Activated naive CD8-positive, alpha-beta T cell treated with anti-CD3 and anti-CD28 coated beads, Interleukin-2, amount 50 U/mL, for 24 hours (primary cell): ENCODE data around the gene PSAP.
A peak's percentile ranks its signal among the peaks of the same experiment; 100 is the strongest.
"Not testable (repeated sequence)": the region's sequence is repeated elsewhere in the genome, so short reads cannot be mapped to it uniquely, and the experiment has no call there.

Experiments
- ATAC-seq: fragments of 150-1000 bp; cut with Tn5 transposase; one replicate; pipeline ENCODE4 v1.10.0; 2021
- DNase-seq: peaks from one replicate; pipeline ENCODE4 v3.0.0; 2021
- H3K27ac Mint-ChIP-seq: one replicate; pipeline ENCODE4 v1.8.0; 2021; ENCODE audit warnings: mild to moderate bottlenecking, mixed read lengths
- H3K27me3 Mint-ChIP-seq: one replicate; pipeline ENCODE4 v1.8.0; 2021; ENCODE audit warnings: mixed read lengths
- H3K36me3 Mint-ChIP-seq: one replicate; pipeline ENCODE4 v1.8.0; 2021; ENCODE audit warnings: low read depth, mixed read lengths
- H3K4me1 Mint-ChIP-seq: one replicate; pipeline ENCODE4 v1.8.0; 2021; ENCODE audit warnings: mixed read lengths
- H3K4me3 Mint-ChIP-seq: one replicate; pipeline ENCODE4 v1.8.0; 2021; ENCODE audit warnings: mild to moderate bottlenecking, moderate library complexity, mixed read lengths
- H3K9me3 Mint-ChIP-seq: one replicate; pipeline ENCODE4 v1.8.0; 2021; ENCODE audit warnings: mixed read lengths

Gene PSAP

GRCh38 chr10:71856619-71857018 is 5.6 kb upstream of the PSAP start:
- no peaks in the 10 kb centered on the region for H3K27me3 Mint-ChIP-seq
- peaks cover 14% of the 10 kb centered on the region for H3K4me1 Mint-ChIP-seq
- no peak overlapping the region for H3K27ac Mint-ChIP-seq
- ATAC-seq = no peak
- H3K4me3 Mint-ChIP-seq = no peak overlapping the region
- H3K9me3 Mint-ChIP-seq = no peaks in the 10 kb centered on the region
- DNase-seq = no peak
- H3K36me3 Mint-ChIP-seq = no peaks in the 10 kb centered on the region

GRCh38 chr10:71854031-71854430 is 3.0 kb upstream of the PSAP start:
- Mint-ChIP-seq H3K27ac (no peak overlapping the region), H3K27me3 (no peaks in the 10 kb centered on the region), H3K36me3 (no peaks in the 10 kb centered on the region), H3K4me1 (peaks cover 28% of the 10 kb centered on the region), H3K9me3 (no peaks in the 10 kb centered on the region), H3K4me3 (no peak overlapping the region)
- ATAC-seq (no peak), DNase-seq (no peak)

GRCh38 chr10:71852355-71852937 is 1.4 kb upstream of the PSAP start:
- Mint-ChIP-seq H3K4me3 (peak overlapping the region; percentile 89), H3K4me1 (peaks cover 41% of the 10 kb centered on the region), H3K36me3 (no peaks in the 10 kb centered on the region), H3K27me3 (no peaks in the 10 kb centered on the region), H3K27ac (no peak overlapping the region), H3K9me3 (no peaks in the 10 kb centered on the region)
- no peak for ATAC-seq
- no peak for DNase-seq

- not testable (repeated sequence) for H3K27me3 Mint-ChIP-seq, H3K36me3 Mint-ChIP-seq
- peaks cover 45% of the 10 kb centered on the region for H3K4me1 Mint-ChIP-seq
These were observed 529 bp upstream of the PSAP start for GRCh38 chr10:71851465-71852095.

GRCh38 chr10:71850021-71850742 is 869 bp downstream of the PSAP start:
- Mint-ChIP-seq H3K27ac (peak overlapping the region; percentile 85), H3K9me3 (no peaks in the 10 kb centered on the region), H3K4me1 (peaks cover 49% of the 10 kb centered on the region), H3K27me3 (no peaks in the 10 kb centered on the region), H3K36me3 (no peaks in the 10 kb centered on the region), H3K4me3 (peak overlapping the region; percentile 89)
- ATAC-seq (no peak), DNase-seq (no peak)

More at GRCh38 chr10:71851465-71852095, 529 bp upstream of the PSAP start:
- not testable (repeated sequence) for DNase-seq, ATAC-seq, H3K9me3 Mint-ChIP-seq
- Mint-ChIP-seq H3K27ac (peak overlapping the region; percentile 85), H3K4me3 (peak overlapping the region; percentile 89)

GRCh38 chr10:71849461-71849908 is 1.6 kb downstream of the PSAP start:
- Mint-ChIP-seq H3K9me3 (no peaks in the 10 kb centered on the region), H3K4me3 (peak overlapping the region; percentile 89), H3K36me3 (no peaks in the 10 kb centered on the region), H3K4me1 (peaks cover 51% of the 10 kb centered on the region), H3K27ac (no peak overlapping the region), H3K27me3 (no peaks in the 10 kb centered on the region)
- no peak for DNase-seq
- ATAC-seq = no peak

- H3K27ac Mint-ChIP-seq = peak overlapping the region; percentile 3
- no peak for DNase-seq
- H3K27me3 Mint-ChIP-seq = no peaks in the 10 kb centered on the region
- no peaks in the 10 kb centered on the region for H3K9me3 Mint-ChIP-seq
- no peaks in the 10 kb centered on the region for H3K36me3 Mint-ChIP-seq
- no peak for ATAC-seq
- H3K4me1 Mint-ChIP-seq = peaks cover 57% of the 10 kb centered on the region
- peak overlapping the region; percentile 49 for H3K4me3 Mint-ChIP-seq
These were observed 2.5 kb downstream of the PSAP start for GRCh38 chr10:71848325-71849275.

GRCh38 chr10:71847418-71847817 is 3.6 kb downstream of the PSAP start:
- Mint-ChIP-seq H3K27ac (no peak overlapping the region), H3K4me1 (peaks cover 66% of the 10 kb centered on the region), H3K4me3 (no peak overlapping the region), H3K27me3 (no peaks in the 10 kb centered on the region), H3K9me3 (no peaks in the 10 kb centered on the region), H3K36me3 (no peaks in the 10 kb centered on the region)
- no peak for DNase-seq
- ATAC-seq = no peak

GRCh38 chr10:71846816-71847215 is 4.2 kb downstream of the PSAP start:
- H3K4me3 Mint-ChIP-seq = no peak overlapping the region
- H3K27me3 Mint-ChIP-seq = no peaks in the 10 kb centered on the region
- H3K27ac Mint-ChIP-seq = no peak overlapping the region
- H3K36me3 Mint-ChIP-seq = no peaks in the 10 kb centered on the region
- H3K4me1 Mint-ChIP-seq = peaks cover 67% of the 10 kb centered on the region
- ATAC-seq (no peak), DNase-seq (no peak)
- H3K9me3 Mint-ChIP-seq = no peaks in the 10 kb centered on the region

GRCh38 chr10:71845410-71846405 is 5.3 kb downstream of the PSAP start:
- no peaks in the 10 kb centered on the region for H3K27me3 Mint-ChIP-seq
- peaks cover 62% of the 10 kb centered on the region for H3K4me1 Mint-ChIP-seq
- no peak overlapping the region for H3K27ac Mint-ChIP-seq
- no peak for ATAC-seq
- H3K36me3 Mint-ChIP-seq = no peaks in the 10 kb centered on the region
- no peak overlapping the region for H3K4me3 Mint-ChIP-seq
- H3K9me3 Mint-ChIP-seq = no peaks in the 10 kb centered on the region
- no peak for DNase-seq

- no peak for DNase-seq
- H3K36me3 Mint-ChIP-seq = no peaks in the 10 kb centered on the region
These were observed 6.4 kb downstream of the PSAP start for GRCh38 chr10:71844695-71845094.

GRCh38 chr10:71844084-71844483 is 7.0 kb downstream of the PSAP start:
- no peaks in the 10 kb centered on the region for H3K36me3 Mint-ChIP-seq
- DNase-seq = no peak
- H3K9me3 Mint-ChIP-seq = no peaks in the 10 kb centered on the region
- no peaks in the 10 kb centered on the region for H3K27me3 Mint-ChIP-seq
- no peak overlapping the region for H3K4me3 Mint-ChIP-seq
- H3K27ac Mint-ChIP-seq = no peak overlapping the region
- peaks cover 58% of the 10 kb centered on the region for H3K4me1 Mint-ChIP-seq
- no peak for ATAC-seq

More at GRCh38 chr10:71844695-71845094, 6.4 kb downstream of the PSAP start:
- no peak overlapping the region for H3K4me3 Mint-ChIP-seq
- no peaks in the 10 kb centered on the region for H3K9me3 Mint-ChIP-seq
- no peak overlapping the region for H3K27ac Mint-ChIP-seq
- H3K4me1 Mint-ChIP-seq = peaks cover 61% of the 10 kb centered on the region
- no peaks in the 10 kb centered on the region for H3K27me3 Mint-ChIP-seq
- no peak for ATAC-seq

GRCh38 chr10:71842856-71843686 is 8.0 kb downstream of the PSAP start:
- ATAC-seq (no peak), DNase-seq (no peak)
- no peak overlapping the region for H3K27ac Mint-ChIP-seq
- no peaks in the 10 kb centered on the region for H3K9me3 Mint-ChIP-seq
- H3K4me3 Mint-ChIP-seq = no peak overlapping the region
- H3K27me3 Mint-ChIP-seq = no peaks in the 10 kb centered on the region
- peaks cover 58% of the 10 kb centered on the region for H3K4me1 Mint-ChIP-seq
- no peaks in the 10 kb centered on the region for H3K36me3 Mint-ChIP-seq
